CD8-positive, alpha-beta memory T cell (primary cell): ENCODE measurements around the gene G3BP2. TPM values are rescaled to one million over a fixed set of nuclear protein-coding genes. Genes with fewer than 3 reads are reported as not detected.
A peak's percentile ranks its signal among the peaks of the same experiment; 100 is the strongest.
"Not testable (repeated sequence)": the region's sequence is repeated elsewhere in the genome, so short reads cannot be mapped to it uniquely, and the experiment has no call there.

Source experiments
- CTCF ChIA-PET: fragments of 350-600 bp; sonication (Branson Sonifier 250); formaldehyde crosslinking; loops from one replicate; lab custom pipeline; 2021; ENCODE audit warnings: antibody characterized with exemption; lab: Charles Lee
- POLR2A ChIA-PET: fragments of 350-600 bp; sonication (Branson Sonifier 250); formaldehyde crosslinking; loops from one replicate; lab custom pipeline; 2021; ENCODE audit warnings: antibody characterized with exemption; lab: Charles Lee
- DNase-seq, 5 donors: peaks; one replicate each; pipeline versions ENCODE4 v3.0.0 to v3.0.0-alpha.2; 2020 to 2022; ENCODE audit warnings: mixed read lengths in 1 of 5
- H3K27ac ChIP-seq: one replicate; pipeline ENCODE4 v1.7.0; 2013; ENCODE audit warnings: low read depth, mild to moderate bottlenecking, low read length, moderate library complexity
- H3K27me3 ChIP-seq: 2 replicates; pipeline ENCODE4 v1.7.0; 2013; ENCODE audit warnings: low read length, mild to moderate bottlenecking; ENCODE audit not compliant: insufficient read depth, poor library complexity, severe bottlenecking
- H3K36me3 ChIP-seq: 2 replicates; pipeline ENCODE4 v1.7.0; 2013; ENCODE audit warnings: mild to moderate bottlenecking, low read length, moderate library complexity; ENCODE audit not compliant: insufficient read depth
- H3K4me1 ChIP-seq: 2 replicates; pipeline ENCODE4 v1.7.0; 2013; ENCODE audit warnings: mild to moderate bottlenecking, low read length, moderate library complexity; ENCODE audit not compliant: insufficient read depth
- H3K4me3 ChIP-seq: 2 replicates; pipeline ENCODE4 v1.7.0; 2013; ENCODE audit warnings: mild to moderate bottlenecking, low read length
- H3K9me3 ChIP-seq: 2 replicates; pipeline ENCODE4 v1.7.0; 2013; ENCODE audit warnings: mild to moderate bottlenecking, low read length
- H3K27ac Mint-ChIP-seq, 8 donors: one replicate each; pipeline ENCODE4 v1.8.0; 2020 to 2021; ENCODE audit warnings: mixed read lengths in 8 of 8, mild to moderate bottlenecking in 6 of 8, inconsistent platforms in 3 of 8, moderate library complexity in 3 of 8
- H3K27me3 Mint-ChIP-seq, 2 donors: one replicate each; pipeline ENCODE4 v1.8.0; 2020 to 2021; ENCODE audit warnings: mixed read lengths in 2 of 2, mild to moderate bottlenecking in 1 of 2, moderate library complexity in 1 of 2
- H3K36me3 Mint-ChIP-seq, 3 donors: one replicate each; pipeline ENCODE4 v1.8.0; 2020 to 2021; ENCODE audit warnings: mixed read lengths in 3 of 3, inconsistent platforms in 1 of 3, mild to moderate bottlenecking in 1 of 3
- H3K4me1 Mint-ChIP-seq, 3 donors: one replicate each; pipeline ENCODE4 v1.8.0; 2020 to 2021; ENCODE audit warnings: mixed read lengths in 3 of 3, inconsistent platforms in 1 of 3, mild to moderate bottlenecking in 1 of 3
- H3K4me3 Mint-ChIP-seq, 7 donors: one replicate each; pipeline ENCODE4 v1.8.0; 2020 to 2021; ENCODE audit warnings: mixed read lengths in 7 of 7, mild to moderate bottlenecking in 6 of 7, moderate library complexity in 4 of 7, inconsistent platforms in 2 of 7
- H3K9me3 Mint-ChIP-seq, 5 donors: one replicate each; pipeline ENCODE4 v1.8.0; 2020 to 2022; ENCODE audit warnings: mixed read lengths in 5 of 5, mild to moderate bottlenecking in 3 of 5, moderate library complexity in 2 of 5, inconsistent platforms in 1 of 5
- polyA plus RNA-seq: library from polyadenylated mRNA; unstranded; fragments of 300-500 nt; fragmentation: Illumina TruSeq; gene quantifications from one replicate; pipeline ENCODE4 v1.2.3, GENCODE V29; 2021
- total RNA-seq, 2 experiments: library from RNA; stranded (reverse); gene quantifications; one replicate each; pipeline ENCODE4 v1.2.3, GENCODE V29; 2021

Gene G3BP2
- total RNA-seq (100 to 1,000 TPM; 189 to 195 TPM), polyA plus RNA-seq (115 TPM)

DNA sequence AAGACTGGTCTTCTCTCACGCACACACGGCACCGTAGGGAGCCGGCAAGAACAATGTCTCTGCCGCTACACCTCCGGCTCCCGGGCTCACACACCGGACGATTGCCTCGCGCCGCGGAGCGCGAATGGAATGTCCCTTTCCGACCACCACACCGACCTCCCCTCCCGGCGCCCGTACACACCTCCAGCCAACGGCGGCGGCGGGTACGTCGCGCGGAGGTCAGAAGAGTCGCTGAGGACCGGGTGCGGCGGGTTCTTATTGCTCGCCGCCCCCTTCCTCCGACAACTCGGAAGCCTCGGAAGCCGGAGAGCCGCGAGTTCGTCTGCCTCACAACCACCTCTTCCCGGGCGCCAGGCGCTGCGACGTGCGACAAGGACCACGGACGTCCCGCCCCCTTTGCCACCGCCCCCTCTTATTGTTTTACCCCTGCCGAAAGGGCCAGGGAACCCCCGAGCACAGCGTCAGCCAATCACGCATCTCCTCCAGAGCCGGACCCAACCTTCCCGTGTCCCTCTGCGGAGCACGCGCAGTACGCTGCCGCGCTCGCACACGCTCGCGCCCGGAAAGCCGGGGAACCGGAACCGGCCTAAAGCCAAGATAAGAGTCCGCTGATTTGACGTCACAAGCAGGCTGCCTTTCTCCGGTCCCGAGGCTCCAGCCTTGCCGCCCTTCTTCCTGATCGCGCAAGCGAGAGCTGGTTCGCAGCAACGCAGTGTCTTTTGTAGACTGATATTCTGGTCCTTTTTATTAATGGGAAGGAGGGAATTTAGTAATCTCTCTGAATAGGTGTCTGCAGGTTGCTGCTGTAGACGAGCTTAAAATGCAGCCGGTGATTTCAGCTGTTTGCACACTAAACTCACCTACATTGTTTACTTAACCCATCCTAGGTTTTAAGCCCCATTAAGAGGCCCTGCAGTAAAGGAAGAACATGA, at the start of gene G3BP2:
Gene G3BP2, minus strand, starts transcription at position 385 of the 932 bp plus-strand sequence. CDS start 11,386 bp downstream, outside the sequence.
- ChIA-PET POLR2A (interaction anchor here (0.8 to 3.6 kb wide), 5 partner anchors 10 to 50 kb away, joined by 3 to 54 read pairs (median 4); partner anchors contain the start of genes CDKL2 and USO1), CTCF (interaction anchor here (1.0 to 7.5 kb wide), 6 partner anchors 10 to 159 kb away, joined by 3 to 50 read pairs (median 7); partner anchors contain the start of genes RCHY1, THAP6 and USO1)
- Histone ChIP-seq H3K27ac (peak within 1 kb of the TSS; percentile 98), H3K4me1 (peaks cover 46% of the 10 kb centered on the region), H3K4me3 (peak within 1 kb of the TSS; percentile 91), H3K27me3 (no peaks in the 10 kb centered on the region), H3K36me3 (no peaks in the 10 kb centered on the region), H3K9me3 (no peaks in the 10 kb centered on the region)
- DNase-seq, result peak; percentile 96 to 99 (median 97)
- peaks cover 0 to 24% (median 2%) of the 10 kb centered on the region in 3 donors for H3K36me3 Mint-ChIP-seq
- peaks cover 0 to 3% of the 10 kb centered on the region in 2 donors for H3K27me3 Mint-ChIP-seq
- peak within 1 kb of the TSS; percentile 89 to 99 (median 98) for H3K4me3 Mint-ChIP-seq
- peak within 1 kb of the TSS; percentile 97 to 99 (median 99) for H3K27ac Mint-ChIP-seq
- H3K4me1 Mint-ChIP-seq, result peaks cover 41 to 49% (median 49%) of the 10 kb centered on the region in 3 donors
- H3K9me3 Mint-ChIP-seq, result peaks cover 0 to 2% (median 0%) of the 10 kb centered on the region in 5 donors

DNA sequence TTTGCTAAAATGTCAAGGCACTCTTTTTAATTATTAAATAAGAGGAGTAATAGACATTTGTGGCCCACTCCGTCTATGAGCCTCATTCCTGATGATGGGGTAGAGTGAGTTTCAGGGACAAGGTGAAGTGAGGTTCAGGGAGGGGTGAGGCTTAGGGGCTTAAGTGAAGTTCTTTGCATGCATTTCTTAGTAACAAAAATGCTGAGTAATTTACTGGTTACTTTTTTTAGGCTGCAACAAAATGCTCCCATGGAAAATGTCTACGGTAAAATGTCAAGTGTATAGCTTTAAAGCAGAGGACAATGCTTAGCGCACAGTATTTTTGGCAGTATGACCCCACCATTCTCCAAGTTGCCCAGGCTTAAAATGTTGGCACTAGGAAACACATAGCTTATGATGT, 49.2 kb upstream of the G3BP2 start:
- no peaks in the 10 kb centered on the region for H3K36me3 ChIP-seq
- no peak overlapping the region for H3K4me3 ChIP-seq
- ChIA-PET POLR2A (interaction anchor here (2.5 to 4.8 kb wide), 2 partner anchors 50 to 208 kb away, joined by 12 to 54 read pairs; partner anchors contain the start of genes G3BP2, RCHY1 and THAP6), CTCF (interaction anchor here (1.4 to 2.9 kb wide), 4 partner anchors 16 to 152 kb away, joined by 3 to 50 read pairs (median 5); partner anchors contain the start of gene G3BP2)
- H3K4me3 Mint-ChIP-seq, result no peak overlapping the region
- H3K4me1 ChIP-seq, result peaks cover 32% of the 10 kb centered on the region
- H3K27me3 ChIP-seq, result no peaks in the 10 kb centered on the region
- DNase-seq, result no peak
- peaks cover 0 to 21% (median 0%) of the 10 kb centered on the region in 3 donors for H3K36me3 Mint-ChIP-seq
- H3K9me3 Mint-ChIP-seq, result peaks cover 0 to 2% (median 0%) of the 10 kb centered on the region in 5 donors
- H3K4me1 Mint-ChIP-seq, result peaks cover 41 to 53% (median 46%) of the 10 kb centered on the region in 3 donors
- H3K27ac Mint-ChIP-seq, result peak overlapping the region in 6 of 8 donors; percentile 57 to 92 (median 74)
- H3K27ac ChIP-seq, result no peak overlapping the region
- H3K27me3 Mint-ChIP-seq, result peaks cover 0 to 4% of the 10 kb centered on the region in 2 donors
- no peaks in the 10 kb centered on the region for H3K9me3 ChIP-seq

DNA sequence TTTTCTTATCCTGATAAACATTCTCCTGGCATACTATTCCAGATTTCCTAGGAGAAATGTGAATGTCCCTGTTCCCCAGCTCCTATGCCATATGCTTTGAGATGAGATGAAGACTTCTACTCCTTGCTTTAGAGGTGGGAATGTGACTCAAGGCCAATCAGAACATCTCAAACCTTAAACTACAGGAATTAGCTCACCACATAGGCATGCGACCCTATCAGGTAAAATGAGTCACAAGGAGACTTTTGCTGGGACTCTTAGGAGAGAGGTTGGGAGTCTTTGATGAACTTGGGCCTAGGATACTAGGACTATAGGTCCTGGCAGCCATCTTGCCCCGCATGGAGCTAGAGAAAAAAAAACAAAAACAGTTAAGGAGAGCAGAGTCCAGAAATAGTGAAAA, 45.3 kb upstream of the G3BP2 start:
- POLR2A ChIA-PET, result no interaction called here
- H3K36me3 ChIP-seq, result no peaks in the 10 kb centered on the region
- H3K36me3 Mint-ChIP-seq, result peaks cover 0 to 8% (median 3%) of the 10 kb centered on the region in 3 donors
- peaks cover 8% of the 10 kb centered on the region for H3K4me1 ChIP-seq
- peak overlapping the region in 2 of 8 donors; percentile 45 to 61 for H3K27ac Mint-ChIP-seq
- no peaks in the 10 kb centered on the region for H3K27me3 Mint-ChIP-seq
- no peaks in the 10 kb centered on the region for H3K9me3 Mint-ChIP-seq
- H3K4me3 Mint-ChIP-seq, result no peak overlapping the region
- no peak overlapping the region for H3K4me3 ChIP-seq
- H3K4me1 Mint-ChIP-seq, result peaks cover 13 to 20% (median 17%) of the 10 kb centered on the region in 3 donors
- no peak overlapping the region for H3K27ac ChIP-seq
- no peak for DNase-seq
- no peaks in the 10 kb centered on the region for H3K27me3 ChIP-seq
- H3K9me3 ChIP-seq, result no peaks in the 10 kb centered on the region
- CTCF ChIA-PET, result interaction anchor here (0.9 kb wide), 1 partner anchor 45 kb away, joined by 3 read pairs; the partner anchor contains the start of gene G3BP2

DNA sequence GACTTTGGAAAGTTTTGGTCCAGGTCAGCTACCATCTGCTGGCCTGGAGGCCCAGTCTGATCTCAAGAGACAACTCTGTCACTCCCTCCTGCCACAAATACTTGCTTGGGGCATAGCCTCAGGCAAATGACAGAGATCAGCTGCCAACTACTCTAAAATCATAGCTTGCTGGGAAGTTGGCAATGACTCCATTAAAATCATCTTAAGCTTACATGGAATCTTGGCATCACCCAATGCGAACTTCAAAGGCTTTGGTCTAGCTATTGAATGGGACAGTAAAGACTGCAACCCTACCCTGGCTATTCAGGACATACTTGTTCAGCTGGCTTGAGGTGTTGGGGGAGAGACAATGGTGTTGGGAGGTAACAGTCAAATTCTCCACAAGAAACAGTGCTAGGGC, 44.2 kb upstream of the G3BP2 start:
- CTCF ChIA-PET, result interaction anchor here (1.1 to 1.2 kb wide), 2 partner anchors 9 to 47 kb away, joined by 3 to 5 read pairs; no protein-coding TSS in a partner anchor
- H3K4me1 ChIP-seq, result no peaks in the 10 kb centered on the region
- no peaks in the 10 kb centered on the region for H3K27me3 ChIP-seq
- H3K27ac ChIP-seq, result no peak overlapping the region
- H3K9me3 Mint-ChIP-seq, result no peaks in the 10 kb centered on the region
- H3K27ac Mint-ChIP-seq, result no peak overlapping the region
- H3K4me3 Mint-ChIP-seq, result no peak overlapping the region
- peaks cover 0 to 8% (median 6%) of the 10 kb centered on the region in 3 donors for H3K36me3 Mint-ChIP-seq
- H3K9me3 ChIP-seq, result no peaks in the 10 kb centered on the region
- POLR2A ChIA-PET, result interaction anchor here (0.9 kb wide), 1 partner anchor 44 kb away, joined by 4 read pairs; the partner anchor contains the start of gene G3BP2
- H3K36me3 ChIP-seq, result peaks cover 4% of the 10 kb centered on the region
- no peak for DNase-seq
- H3K4me1 Mint-ChIP-seq, result peaks cover 5 to 13% (median 10%) of the 10 kb centered on the region in 3 donors
- no peak overlapping the region for H3K4me3 ChIP-seq
- no peaks in the 10 kb centered on the region for H3K27me3 Mint-ChIP-seq

DNA sequence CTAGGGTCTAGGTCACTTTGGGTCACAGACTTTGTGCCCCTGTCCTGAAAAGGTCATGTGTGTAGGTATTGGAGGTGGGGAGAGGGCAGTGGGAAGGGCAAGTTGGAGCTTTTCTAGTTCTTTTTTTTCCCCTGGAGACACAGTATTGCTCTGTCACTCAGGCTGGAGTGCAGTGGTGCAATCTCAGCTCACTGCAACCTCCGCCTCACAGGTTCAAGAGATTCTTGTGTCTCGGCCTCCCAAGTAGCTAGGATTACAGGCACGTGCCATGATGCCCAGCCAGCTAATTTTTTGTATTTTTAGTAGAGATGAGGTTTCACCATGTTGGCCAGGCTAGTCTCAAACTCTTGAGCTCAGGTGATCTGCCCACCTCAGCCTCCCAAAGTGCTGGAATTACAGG, 42.8 kb upstream of the G3BP2 start:
- DNase-seq, H3K36me3 Mint-ChIP-seq, H3K4me1 ChIP-seq, H3K4me3 Mint-ChIP-seq, H3K36me3 ChIP-seq, H3K27me3 ChIP-seq, H3K4me1 Mint-ChIP-seq, H3K27ac ChIP-seq, CTCF ChIA-PET, H3K4me3 ChIP-seq, H3K9me3 ChIP-seq, H3K27ac Mint-ChIP-seq, H3K9me3 Mint-ChIP-seq, H3K27me3 Mint-ChIP-seq, POLR2A ChIA-PET: not testable (repeated sequence)

DNA sequence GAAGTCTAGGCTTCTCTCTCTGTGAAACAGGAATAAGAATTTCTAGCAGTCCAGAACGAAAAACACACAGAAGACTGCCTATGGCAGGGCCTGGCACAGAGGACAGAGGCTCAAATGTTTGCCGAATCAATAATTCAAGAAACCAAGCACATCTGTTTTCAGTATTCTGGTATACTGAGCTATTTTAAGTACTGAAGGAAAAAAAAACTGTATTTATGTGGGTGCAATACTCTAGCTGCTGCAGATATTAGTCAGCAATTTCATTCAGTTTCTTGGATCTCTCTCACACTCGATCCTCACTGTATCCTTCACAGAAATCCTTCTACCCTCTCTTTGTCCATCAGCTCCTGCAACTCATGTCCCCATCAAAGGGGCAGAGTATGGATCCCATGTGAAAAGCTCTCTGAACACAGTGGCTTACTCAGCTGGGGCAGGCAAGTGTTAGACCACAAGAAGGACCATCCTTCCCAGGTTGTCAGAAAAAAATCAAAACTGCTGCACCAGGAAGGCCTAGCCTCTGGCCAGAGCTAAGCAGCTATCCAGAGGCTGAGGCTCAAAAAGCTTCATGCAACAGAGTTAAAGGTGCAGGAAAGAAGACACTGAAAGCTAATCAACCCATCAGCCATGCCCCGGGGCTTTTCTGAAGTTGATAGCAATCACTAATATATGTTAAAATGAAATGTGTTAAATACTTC, 42.0 kb upstream of the G3BP2 start:
- Histone ChIP-seq H3K27ac (no peak overlapping the region), H3K36me3 (peaks cover 4% of the 10 kb centered on the region), H3K27me3 (no peaks in the 10 kb centered on the region), H3K4me3 (no peak overlapping the region), H3K4me1 (no peaks in the 10 kb centered on the region), H3K9me3 (no peaks in the 10 kb centered on the region)
- POLR2A ChIA-PET, result no interaction called here
- Mint-ChIP-seq H3K27ac (peak overlapping the region in 2 of 8 donors; percentile 31 to 86), H3K9me3 (no peaks in the 10 kb centered on the region), H3K36me3 (peaks cover 0 to 8% (median 6%) of the 10 kb centered on the region in 3 donors), H3K4me1 (peaks cover 0 to 5% (median 3%) of the 10 kb centered on the region in 3 donors), H3K27me3 (no peaks in the 10 kb centered on the region), H3K4me3 (no peak overlapping the region)
- CTCF ChIA-PET, result interaction anchor here (1.1 kb wide), 1 partner anchor 9 kb away, joined by 7 read pairs; the partner anchor contains the start of gene USO1
- DNase-seq, result no peak

DNA sequence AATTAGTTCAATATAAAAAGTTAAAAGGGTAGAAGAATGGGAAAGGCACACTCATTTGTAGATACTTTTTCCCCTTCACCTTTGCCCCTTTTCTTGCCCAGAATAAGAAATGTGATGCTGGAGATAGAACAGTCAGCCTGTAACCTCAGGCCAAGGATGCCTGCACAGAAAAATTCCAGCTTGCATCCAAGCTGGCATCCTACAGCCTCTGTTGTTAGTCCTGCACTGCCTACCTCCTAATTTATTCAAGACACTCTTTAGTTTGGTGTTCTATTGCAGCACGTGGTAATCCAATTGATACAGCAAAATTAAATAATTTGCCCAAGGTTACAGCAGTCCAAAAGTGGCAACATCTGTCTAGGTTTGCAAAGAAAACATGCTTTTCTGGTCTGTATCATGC, 41.5 kb upstream of the G3BP2 start:
- ChIA-PET CTCF (interaction anchor here (1.1 kb wide), 1 partner anchor 9 kb away, joined by 7 read pairs; the partner anchor contains the start of gene USO1), POLR2A (no interaction called here)
- H3K27me3 ChIP-seq, result no peaks in the 10 kb centered on the region
- H3K27me3 Mint-ChIP-seq, result no peaks in the 10 kb centered on the region
- H3K4me1 Mint-ChIP-seq, result peaks cover 0 to 5% (median 3%) of the 10 kb centered on the region in 3 donors
- H3K4me3 Mint-ChIP-seq, result no peak overlapping the region
- peaks cover 0 to 8% (median 6%) of the 10 kb centered on the region in 3 donors for H3K36me3 Mint-ChIP-seq
- H3K4me1 ChIP-seq, result no peaks in the 10 kb centered on the region
- no peaks in the 10 kb centered on the region for H3K9me3 Mint-ChIP-seq
- H3K9me3 ChIP-seq, result no peaks in the 10 kb centered on the region
- no peak overlapping the region for H3K27ac ChIP-seq
- no peak overlapping the region for H3K4me3 ChIP-seq
- peak overlapping the region in 1 of 8 donors; percentile 31 for H3K27ac Mint-ChIP-seq
- no peak for DNase-seq
- H3K36me3 ChIP-seq, result peaks cover 4% of the 10 kb centered on the region
